Uterus (tissue), 2 donors: ENCODE data around the gene TCF4.

ENCODE experiments used
- CTCF ChIP-seq, 4 experiments: fragments of 200-600 bp in 2 of 4; fragments of 450-650 bp in 2 of 4; sonication (generic) in 2 of 4; IDR thresholded peaks; one replicate each; pipeline ENCODE4 v1.5.1; 2016 to 2019; ENCODE audit warnings: antibody characterized with exemption in 4 of 4, mild to moderate bottlenecking in 2 of 4, moderate library complexity in 1 of 4
- POLR2A ChIP-seq, 2 donors: fragments of 450-650 bp; IDR thresholded peaks; one replicate each; pipeline ENCODE4 v1.6.1; 2016; ENCODE audit warnings: antibody characterized with exemption in 2 of 2, mild to moderate bottlenecking in 1 of 2, moderate library complexity in 1 of 2

GRCh38 chr18:55457028-55457427 is 131.0 kb downstream of the TCF4 start:
- TF ChIP-seq POLR2A (IDR thresholded peaks at IDR 0.05) (no peak), CTCF (IDR thresholded peaks at IDR 0.05) (no peak)
